ENCODE data around the gene OTOG. TPM values are rescaled to one million over a fixed set of nuclear protein-coding genes. Genes with fewer than 3 reads are reported as not detected.

OTOG gene
- total RNA-seq, 1 donor from 2014 or later: not detected

DNA sequence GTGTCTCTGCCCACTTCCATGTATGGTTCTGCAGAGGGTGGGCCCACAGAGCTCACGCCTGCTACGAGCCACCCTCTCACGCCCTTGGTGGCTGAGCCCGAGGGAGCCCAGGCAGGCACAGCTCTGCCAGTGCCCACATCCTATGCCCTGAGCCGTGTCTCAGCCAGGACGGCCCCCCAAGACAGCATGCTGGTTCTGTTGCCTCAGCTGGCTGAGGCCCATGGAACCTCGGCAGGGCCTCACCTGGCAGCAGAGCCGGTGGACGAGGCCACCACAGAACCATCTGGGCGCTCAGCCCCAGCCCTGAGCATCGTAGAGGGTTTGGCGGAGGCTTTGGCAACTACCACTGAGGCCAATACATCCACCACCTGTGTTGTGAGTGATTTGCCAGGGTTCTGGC is 64.0 kb downstream of the OTOG start:
- Mint-ChIP-seq H3K4me1 (ENCODE audit: low read depth, unreplicated experiment) (peaks cover 2% of the 10 kb centered on the region), H3K9me3 (ENCODE audit: unreplicated experiment) (no peaks in the 10 kb centered on the region), H3K27me3 (ENCODE audit: unreplicated experiment) (peaks cover 8% of the 10 kb centered on the region), H3K36me3 (ENCODE audit: unreplicated experiment) (no peaks in the 10 kb centered on the region), H3K4me3 (ENCODE audit: unreplicated experiment) (no peak overlapping the region), H3K27ac (ENCODE audit: unreplicated experiment) (no peak overlapping the region)
- TF ChIP-seq, protein P1, sequence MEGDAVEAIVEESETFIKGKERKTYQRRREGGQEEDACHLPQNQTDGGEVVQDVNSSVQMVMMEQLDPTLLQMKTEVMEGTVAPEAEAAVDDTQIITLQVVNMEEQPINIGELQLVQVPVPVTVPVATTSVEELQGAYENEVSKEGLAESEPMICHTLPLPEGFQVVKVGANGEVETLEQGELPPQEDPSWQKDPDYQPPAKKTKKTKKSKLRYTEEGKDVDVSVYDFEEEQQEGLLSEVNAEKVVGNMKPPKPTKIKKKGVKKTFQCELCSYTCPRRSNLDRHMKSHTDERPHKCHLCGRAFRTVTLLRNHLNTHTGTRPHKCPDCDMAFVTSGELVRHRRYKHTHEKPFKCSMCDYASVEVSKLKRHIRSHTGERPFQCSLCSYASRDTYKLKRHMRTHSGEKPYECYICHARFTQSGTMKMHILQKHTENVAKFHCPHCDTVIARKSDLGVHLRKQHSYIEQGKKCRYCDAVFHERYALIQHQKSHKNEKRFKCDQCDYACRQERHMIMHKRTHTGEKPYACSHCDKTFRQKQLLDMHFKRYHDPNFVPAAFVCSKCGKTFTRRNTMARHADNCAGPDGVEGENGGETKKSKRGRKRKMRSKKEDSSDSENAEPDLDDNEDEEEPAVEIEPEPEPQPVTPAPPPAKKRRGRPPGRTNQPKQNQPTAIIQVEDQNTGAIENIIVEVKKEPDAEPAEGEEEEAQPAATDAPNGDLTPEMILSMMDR (IDR thresholded peaks at IDR 0.05; ENCODE audit: partially characterized antibody, unreplicated experiment): no peak
- DNase-seq: no peak

DNA sequence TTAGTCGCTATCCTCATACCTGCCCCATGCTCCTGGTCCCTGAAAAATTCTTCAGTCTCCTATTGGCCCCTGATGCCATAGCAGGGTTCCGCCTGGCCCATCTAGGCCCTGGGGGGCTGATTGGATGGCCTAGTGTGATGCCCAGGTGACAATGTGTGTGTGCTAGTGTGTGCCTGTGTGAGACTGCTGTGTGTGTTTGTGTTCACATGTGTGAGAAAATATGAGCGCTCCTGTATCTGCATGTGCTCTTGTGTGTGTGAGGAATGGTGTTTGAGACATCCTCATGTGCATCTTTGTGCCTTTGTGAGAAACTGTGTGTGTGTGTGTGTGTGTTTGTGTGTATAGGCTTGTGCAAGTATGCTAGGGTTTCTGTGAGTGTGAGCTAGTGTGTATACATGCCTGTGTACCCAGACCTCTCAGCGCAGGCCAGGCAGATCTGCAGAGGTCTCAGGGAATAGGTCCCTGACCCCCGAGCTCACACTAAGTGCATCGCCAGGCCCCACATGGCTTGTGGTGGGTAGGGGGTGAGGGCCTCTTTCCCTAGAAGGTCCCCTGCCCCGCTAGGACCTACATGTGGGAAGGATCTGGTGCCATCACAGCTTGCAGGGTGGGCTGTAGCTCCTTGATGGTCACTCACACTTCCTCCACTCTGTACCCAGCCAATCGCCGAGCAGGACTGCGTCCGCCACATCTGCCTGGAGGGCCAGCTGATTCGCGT is 64.6 kb downstream of the OTOG start:
- H3K9me3 Mint-ChIP-seq (ENCODE audit: unreplicated experiment): no peaks in the 10 kb centered on the region
- H3K36me3 Mint-ChIP-seq (ENCODE audit: unreplicated experiment): no peaks in the 10 kb centered on the region
- H3K4me1 Mint-ChIP-seq (ENCODE audit: low read depth, unreplicated experiment): peaks cover under 1% of the 10 kb centered on the region
- H3K27ac Mint-ChIP-seq (ENCODE audit: unreplicated experiment): no peak overlapping the region
- no peak overlapping the region for H3K4me3 Mint-ChIP-seq (ENCODE audit: unreplicated experiment)
- DNase-seq: no peak
- peaks cover 5% of the 10 kb centered on the region for H3K27me3 Mint-ChIP-seq (ENCODE audit: unreplicated experiment)
- TF ChIP-seq, protein P1 (IDR thresholded peaks at IDR 0.05; ENCODE audit: partially characterized antibody, unreplicated experiment): no peak

DNA sequence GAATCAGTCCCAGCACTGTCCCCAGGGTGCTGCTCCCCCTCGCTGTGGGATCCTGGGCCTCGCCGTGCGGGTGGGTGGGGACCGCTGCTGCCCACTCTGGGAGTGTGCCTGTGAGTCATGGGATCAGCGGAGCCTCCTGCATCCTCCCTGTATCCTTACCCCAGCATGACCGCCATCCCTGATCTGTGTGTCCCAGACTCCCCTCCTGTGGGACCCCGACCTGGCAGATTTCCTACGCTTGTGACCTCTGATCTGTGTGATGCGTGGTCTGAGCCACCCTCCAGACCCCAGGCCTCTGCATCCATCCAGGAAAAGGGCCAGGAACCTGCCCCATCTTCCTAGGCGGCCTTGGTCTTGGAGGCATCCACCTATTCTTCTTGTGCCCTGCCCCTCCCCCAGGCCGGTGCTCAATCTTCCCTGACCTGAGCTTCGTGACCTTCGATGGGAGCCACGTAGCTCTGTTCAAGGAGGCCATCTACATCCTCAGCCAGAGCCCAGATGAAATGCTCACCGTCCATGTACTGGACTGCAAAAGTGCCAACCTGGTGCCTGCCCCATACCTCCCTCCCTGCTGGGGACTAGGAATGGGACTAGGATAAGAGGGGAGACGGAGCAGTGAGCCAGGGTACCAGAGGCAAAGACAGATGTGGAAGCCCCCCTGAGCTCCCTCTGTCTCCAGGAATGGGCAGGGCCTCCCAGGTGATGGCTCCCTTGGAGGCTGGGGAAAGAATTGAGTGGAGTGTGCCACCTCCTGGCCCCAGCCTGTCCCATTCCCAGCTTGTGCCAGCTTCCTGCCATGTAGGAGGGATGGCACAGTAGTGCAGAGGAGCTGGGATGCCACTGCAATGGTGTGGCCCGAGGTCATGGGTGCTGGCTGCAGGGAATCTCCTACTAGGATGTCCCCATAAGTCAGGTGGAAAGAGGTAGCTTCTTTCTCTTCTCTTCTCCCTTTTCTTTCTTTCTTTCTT is 65.4 kb downstream of the OTOG start:
- no peak overlapping the region for H3K4me3 Mint-ChIP-seq (ENCODE audit: unreplicated experiment)
- no peaks in the 10 kb centered on the region for H3K4me1 Mint-ChIP-seq (ENCODE audit: low read depth, unreplicated experiment)
- TF ChIP-seq, protein P1 (IDR thresholded peaks at IDR 0.05; ENCODE audit: partially characterized antibody, unreplicated experiment): no peak
- DNase-seq: no peak
- peaks cover 5% of the 10 kb centered on the region for H3K27me3 Mint-ChIP-seq (ENCODE audit: unreplicated experiment)
- H3K27ac Mint-ChIP-seq (ENCODE audit: unreplicated experiment): no peak overlapping the region
- H3K9me3 Mint-ChIP-seq (ENCODE audit: unreplicated experiment): no peaks in the 10 kb centered on the region
- H3K36me3 Mint-ChIP-seq (ENCODE audit: unreplicated experiment): no peaks in the 10 kb centered on the region

DNA sequence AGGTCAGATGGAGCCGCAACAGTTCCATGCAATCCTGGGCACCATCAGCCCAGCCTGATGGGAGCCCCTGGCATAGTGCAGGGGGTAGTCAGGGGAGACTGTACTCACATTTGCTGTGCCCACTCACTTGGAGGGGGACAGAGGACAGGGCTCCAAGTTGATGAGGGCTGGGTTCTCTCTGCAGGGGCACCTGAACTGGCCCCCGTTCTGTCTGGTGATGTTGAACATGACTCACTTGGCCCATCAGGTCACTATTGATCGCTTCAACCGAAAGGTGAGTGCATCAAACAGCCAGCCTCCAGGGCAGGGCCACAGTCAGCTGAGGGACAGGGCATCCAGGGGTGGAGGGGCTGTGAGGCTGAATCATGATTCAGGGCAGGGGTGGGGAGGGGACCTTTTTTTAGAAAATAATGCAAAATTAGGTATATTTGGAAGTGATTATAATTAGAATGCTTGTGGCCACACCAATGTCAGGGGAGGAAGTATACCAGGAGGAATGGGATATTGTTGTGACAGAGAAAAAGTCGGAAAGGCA is 66.4 kb downstream of the OTOG start:
- Mint-ChIP-seq H3K4me3 (ENCODE audit: unreplicated experiment) (no peak overlapping the region), H3K27ac (ENCODE audit: unreplicated experiment) (no peak overlapping the region), H3K9me3 (ENCODE audit: unreplicated experiment) (no peaks in the 10 kb centered on the region), H3K36me3 (ENCODE audit: unreplicated experiment) (no peaks in the 10 kb centered on the region), H3K27me3 (ENCODE audit: unreplicated experiment) (peaks cover 5% of the 10 kb centered on the region), H3K4me1 (ENCODE audit: low read depth, unreplicated experiment) (no peaks in the 10 kb centered on the region)
- no peak for DNase-seq
- TF ChIP-seq, protein P1 (IDR thresholded peaks at IDR 0.05; ENCODE audit: partially characterized antibody, unreplicated experiment): no peak

Measured in glutamatergic neuron (in vitro differentiated cells).